NT2/D1 (cell line): ENCODE measurements around the gene EPHA6.

Experiments
- SUZ12 ChIP-seq: IDR thresholded peaks from 2 replicates; pipeline ENCODE4 v1.6.1; 2011; ENCODE audit not compliant: insufficient read length, insufficient read depth; ENCODE audit errors: extremely low read depth
- YY1 ChIP-seq: IDR thresholded peaks from 2 replicates; pipeline ENCODE4 v1.6.1; 2011; ENCODE audit not compliant: insufficient read length, insufficient read depth
- ZNF274 ChIP-seq: IDR thresholded peaks from 2 replicates; pipeline ENCODE4 v1.6.1; 2011; ENCODE audit warnings: mild to moderate bottlenecking, low read depth, low read length

DNA sequence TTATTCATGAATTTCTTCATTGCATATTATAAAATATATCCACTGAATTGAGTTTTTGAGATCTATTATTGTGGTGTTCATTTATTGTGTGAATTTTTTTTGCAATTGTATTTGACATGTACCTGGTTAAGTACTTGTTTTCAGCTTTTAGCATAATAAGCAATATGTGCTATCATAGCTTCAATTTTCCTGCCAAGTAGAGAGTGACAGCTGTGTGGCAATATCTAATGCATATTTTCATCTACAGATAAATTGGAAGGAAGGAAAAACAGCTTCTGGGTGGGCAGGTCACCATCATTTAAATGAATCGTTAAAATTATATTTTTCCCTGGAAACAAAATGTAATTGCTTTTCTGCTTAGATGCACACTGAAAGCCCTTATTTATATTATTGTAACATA is 296.9 kb downstream of the EPHA6 start:
- TF ChIP-seq SUZ12 = no peak
- TF ChIP-seq ZNF274 = no peak
- no peak for TF ChIP-seq YY1
